Ishikawa (cell line): ENCODE results near the gene KCNJ15.

Experiments used
- CEBPB ChIP-seq: IDR thresholded peaks from 2 replicates; pipeline ENCODE4 v1.6.1; 2012
- CREB1 ChIP-seq: IDR thresholded peaks from 2 replicates; pipeline ENCODE4 v1.6.1; 2012; ENCODE audit warnings: low read depth
- EGR1 ChIP-seq: IDR thresholded peaks from 2 replicates; pipeline ENCODE4 v1.6.1; 2012
- EP300 ChIP-seq: IDR thresholded peaks from 2 replicates; pipeline ENCODE4 v1.6.1; 2012; ENCODE audit warnings: borderline replicate concordance
- FOXM1 ChIP-seq: IDR thresholded peaks from 2 replicates; pipeline ENCODE4 v1.6.1; 2012; ENCODE audit warnings: low read depth, borderline replicate concordance
- NFIC ChIP-seq: IDR thresholded peaks from 2 replicates; pipeline ENCODE4 v1.6.1; 2012
- RAD21 ChIP-seq: IDR thresholded peaks from 2 replicates; pipeline ENCODE4 v1.6.1; 2012; ENCODE audit warnings: low read depth
- REST ChIP-seq: IDR thresholded peaks from 2 replicates; pipeline ENCODE4 v1.6.1; 2012; ENCODE audit warnings: low read depth, mild to moderate bottlenecking
- TAF1 ChIP-seq: IDR thresholded peaks from 2 replicates; pipeline ENCODE4 v1.6.1; 2012; ENCODE audit warnings: low read depth, mild to moderate bottlenecking
- TCF12 ChIP-seq: IDR thresholded peaks from 2 replicates; pipeline ENCODE4 v1.6.1; 2012; ENCODE audit warnings: low read depth
- TEAD4 ChIP-seq: IDR thresholded peaks from 2 replicates; pipeline ENCODE4 v1.6.1; 2012
- USF1 ChIP-seq: IDR thresholded peaks from 2 replicates; pipeline ENCODE4 v1.6.1; 2012
- YY1 ChIP-seq: IDR thresholded peaks from 2 replicates; pipeline ENCODE4 v1.6.1; 2012; ENCODE audit warnings: low read depth
- ZBTB7A ChIP-seq: IDR thresholded peaks from 2 replicates; pipeline ENCODE4 v1.6.1; 2012; ENCODE audit warnings: low read depth
- TF ChIP-seq, protein P1 (sequence below): IDR thresholded peaks from 2 replicates; pipeline ENCODE4 v1.6.1; 2012

The KCNJ15 gene

GRCh38 chr21:38236232-38236631 is 20.6 kb upstream of the KCNJ15 start:
- TF ChIP-seq CEBPB (no peak), EP300 (no peak), NFIC (no peak), ZBTB7A (no peak), EGR1 (no peak), FOXM1 (no peak), YY1 (no peak), TCF12 (no peak)
- TF ChIP-seq, protein P1, sequence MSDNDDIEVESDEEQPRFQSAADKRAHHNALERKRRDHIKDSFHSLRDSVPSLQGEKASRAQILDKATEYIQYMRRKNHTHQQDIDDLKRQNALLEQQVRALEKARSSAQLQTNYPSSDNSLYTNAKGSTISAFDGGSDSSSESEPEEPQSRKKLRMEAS, result no peak

- no peak for TF ChIP-seq CREB1
- TF ChIP-seq RAD21, result no peak
- TF ChIP-seq ZBTB7A, result no peak
- TF ChIP-seq USF1, result no peak
- no peak for TF ChIP-seq CEBPB
- TF ChIP-seq, protein P1, result no peak
- no peak for TF ChIP-seq TEAD4
Observed at GRCh38 chr21:38239672-38240071, 17.1 kb upstream of the KCNJ15 start.

DNA sequence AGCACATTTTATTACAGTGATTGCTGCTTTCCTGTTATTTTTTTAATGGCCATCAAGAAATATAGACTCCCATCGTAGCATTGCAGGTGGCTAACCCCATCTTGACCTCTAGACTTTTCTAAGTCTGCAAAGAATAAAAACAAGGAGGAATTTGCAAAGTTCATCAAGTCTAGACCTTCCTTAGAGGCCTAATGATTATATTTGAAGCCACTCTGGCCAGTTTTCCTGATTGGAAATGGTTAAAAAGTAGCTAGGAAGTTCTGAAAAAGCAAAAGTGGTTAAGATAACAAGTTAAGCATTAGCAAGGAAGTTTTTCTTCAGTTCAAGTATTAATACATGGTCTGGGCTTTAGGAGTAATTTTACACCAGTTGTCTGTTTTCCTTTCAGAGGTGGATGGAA is 16.7 kb upstream of the KCNJ15 start:
- TF ChIP-seq YY1 (no peak), TAF1 (no peak), ZBTB7A (no peak), FOXM1 (no peak)

DNA sequence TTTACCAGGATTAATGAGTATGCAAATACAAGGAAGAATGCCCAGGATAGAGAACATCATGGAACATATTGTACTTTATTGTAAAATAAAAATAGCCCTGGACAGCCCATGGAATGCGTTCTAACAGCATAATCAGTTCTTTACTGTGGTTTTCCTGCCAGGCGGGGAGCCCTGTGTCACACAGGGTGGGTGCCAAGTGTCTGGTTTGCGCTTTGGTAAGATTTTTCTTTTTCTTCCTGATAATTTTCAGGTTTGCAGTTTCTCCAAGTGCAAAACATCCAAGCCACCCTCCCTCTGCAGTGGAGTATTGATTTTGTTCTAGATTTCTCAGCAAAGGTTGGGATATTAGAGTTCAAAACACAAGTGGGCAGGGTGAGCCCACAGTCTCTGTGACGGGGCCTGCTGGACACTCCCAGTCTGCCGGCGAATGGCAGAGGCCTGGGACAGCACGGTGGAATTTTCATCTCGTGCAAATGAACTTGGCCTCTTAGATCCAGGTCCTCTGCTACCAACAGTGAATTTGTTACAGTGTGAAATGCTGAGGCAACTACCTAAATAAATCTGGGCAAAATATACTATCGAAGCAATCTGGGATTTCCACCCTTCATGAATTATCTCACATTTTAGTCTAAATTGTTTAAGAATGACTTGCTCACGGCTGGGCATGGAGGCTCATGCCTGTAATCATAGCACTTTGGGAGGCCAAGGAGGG is 15.6 kb upstream of the KCNJ15 start:
- TF ChIP-seq YY1 (no peak), REST (no peak), RAD21 (no peak), TEAD4 (no peak), USF1 (no peak), NFIC (no peak), CREB1 (no peak), TAF1 (no peak), EGR1 (no peak), CEBPB (no peak), TCF12 (no peak), FOXM1 (no peak), ZBTB7A (no peak), EP300 (no peak)
- TF ChIP-seq, protein P1, result no peak

DNA sequence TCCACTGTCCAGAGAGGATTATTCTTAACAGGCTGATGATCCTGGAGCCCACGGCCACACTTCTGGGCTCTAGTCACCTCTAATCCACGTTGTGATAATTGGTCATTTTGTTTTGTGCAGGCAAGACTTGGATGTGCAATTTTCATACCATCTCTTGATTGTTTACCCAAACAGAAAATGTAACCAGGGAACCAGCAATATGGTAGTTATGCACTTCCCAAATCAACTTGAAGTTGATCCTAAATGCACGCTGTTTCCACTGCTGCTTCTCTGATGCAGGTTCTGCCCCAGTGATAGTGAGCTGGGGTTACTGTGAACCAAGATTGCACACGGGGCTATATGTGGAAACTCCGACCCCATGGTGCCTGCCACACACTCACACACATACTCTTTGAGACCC is 14.7 kb upstream of the KCNJ15 start:
- TF ChIP-seq, protein P1, result no peak
- TF ChIP-seq TEAD4, result no peak

DNA sequence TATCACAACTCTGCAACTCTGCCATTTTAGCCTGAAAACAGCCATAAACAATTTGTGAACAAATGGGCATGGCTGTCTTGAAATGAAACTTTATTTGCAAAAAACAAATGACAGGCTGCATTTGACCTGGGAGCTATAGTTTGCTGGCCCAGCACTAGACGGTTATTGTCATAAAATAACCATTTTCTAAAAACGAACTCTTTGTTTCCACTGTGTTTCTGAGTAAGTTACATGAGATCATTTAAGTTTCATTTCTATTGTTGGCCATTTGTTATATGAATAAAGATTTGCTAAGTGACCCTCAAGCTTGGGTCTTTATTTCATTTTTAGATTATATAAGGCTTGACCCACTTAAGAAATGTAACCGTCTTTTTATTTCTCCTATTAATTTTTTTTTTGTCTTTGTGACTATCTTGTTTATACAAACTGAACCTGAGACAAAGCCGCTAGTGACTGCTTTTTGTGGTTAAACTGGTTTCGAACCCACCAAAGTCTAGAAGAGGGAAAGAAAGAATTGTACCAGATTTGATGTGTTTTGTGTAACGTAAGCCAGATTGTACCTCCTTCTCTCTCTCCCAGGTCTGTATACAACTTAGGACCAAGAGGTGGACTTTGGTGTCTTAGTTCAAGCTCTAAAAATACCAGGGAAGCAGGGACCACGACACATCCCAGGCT is 12.9 kb upstream of the KCNJ15 start:
- TF ChIP-seq REST, result no peak
- TF ChIP-seq TEAD4, result no peak
- no peak for TF ChIP-seq CREB1
- TF ChIP-seq EP300, result no peak
- TF ChIP-seq ZBTB7A, result no peak
- TF ChIP-seq CEBPB, result no peak
- TF ChIP-seq NFIC, result no peak
- TF ChIP-seq USF1, result no peak
- TF ChIP-seq TAF1, result no peak
- no peak for TF ChIP-seq RAD21
- TF ChIP-seq FOXM1, result no peak
- TF ChIP-seq, protein P1, result no peak
- TF ChIP-seq YY1, result no peak
- no peak for TF ChIP-seq TCF12
- no peak for TF ChIP-seq EGR1
